GM23338 (cell line): ENCODE measurements around the gene FGF4.

Experiments
- CREB1 ChIP-seq: fragments of 250-450 bp; sonication (Bioruptor Pico); IDR thresholded peaks from 2 replicates; pipeline ENCODE4 v1.5.0; 2020; ENCODE audit warnings: low read depth, mild to moderate bottlenecking, moderate library complexity
- CTCF ChIP-seq, 2 experiments: fragments of 200-600 bp in 1 of 2; sonication (generic) in 1 of 2; conservative IDR thresholded peaks; 2 replicates each; pipeline versions ENCODE4 v1.5.1 to v1.6.1; 2016 to 2017; ENCODE audit warnings: antibody characterized with exemption in 2 of 2, low read depth in 2 of 2, mild to moderate bottlenecking in 2 of 2, moderate library complexity in 1 of 2
- ETS1 ChIP-seq: IDR thresholded peaks from 2 replicates; pipeline ENCODE4 v1.6.1; 2016; ENCODE audit warnings: antibody characterized with exemption
- EZH2 ChIP-seq: fragments of 200-600 bp; sonication (generic); IDR thresholded peaks from one replicate; pipeline ENCODE4 v1.8.0; 2017; ENCODE audit warnings: antibody characterized with exemption, mild to moderate bottlenecking, low read depth; ENCODE audit not compliant: unreplicated experiment
- EZH2phosphoT487 ChIP-seq: fragments of 200-600 bp; sonication (generic); IDR thresholded peaks from one replicate; pipeline ENCODE4 v1.8.1; 2018; ENCODE audit warnings: antibody characterized with exemption; ENCODE audit not compliant: unreplicated experiment
- JUNB ChIP-seq: IDR thresholded peaks from one replicate; pipeline ENCODE4 v1.6.1; 2016; ENCODE audit warnings: antibody characterized with exemption; ENCODE audit not compliant: unreplicated experiment
- NANOG ChIP-seq: IDR thresholded peaks from 2 replicates; pipeline ENCODE4 v1.6.1; 2016; ENCODE audit warnings: antibody characterized with exemption, borderline replicate concordance
- POLR2AphosphoS5 ChIP-seq: IDR thresholded peaks from 2 replicates; pipeline ENCODE4 v1.6.1; 2016; ENCODE audit warnings: antibody characterized with exemption, low read depth
- REST ChIP-seq: IDR thresholded peaks from one replicate; pipeline ENCODE4 v1.6.1; 2018; ENCODE audit warnings: antibody characterized with exemption; ENCODE audit not compliant: unreplicated experiment
- STAT1 ChIP-seq: IDR thresholded peaks from one replicate; pipeline ENCODE4 v1.6.1; 2016; ENCODE audit warnings: antibody characterized with exemption; ENCODE audit not compliant: unreplicated experiment
- ZNF331 ChIP-seq: fragments of 250-450 bp; sonication (Bioruptor Pico); IDR thresholded peaks from 2 replicates; pipeline ENCODE4 v1.5.0; 2020; ENCODE audit warnings: low read depth, mild to moderate bottlenecking, moderate library complexity
- TF ChIP-seq, protein P1 (sequence below): fragments of 250-450 bp; sonication (Bioruptor Pico); IDR thresholded peaks from 2 replicates; pipeline ENCODE4 v1.5.0; 2020; ENCODE audit warnings: mild to moderate bottlenecking, moderate library complexity

GRCh38 chr11:69752890-69753289 is 22.3 kb downstream of the FGF4 start:
- TF ChIP-seq EZH2phosphoT487 (no peak), CTCF (conservative IDR thresholded peaks at IDR 0.05; ENCODE audit: low read depth in 2 of 2) (no peak), POLR2AphosphoS5 (no peak), EZH2 (no peak), REST (no peak), CREB1 (CRISPR knock-in tag) (no peak), JUNB (no peak), STAT1 (no peak), ZNF331 (CRISPR knock-in tag) (no peak), NANOG (no peak), ETS1 (no peak)
- TF ChIP-seq, protein P1, sequence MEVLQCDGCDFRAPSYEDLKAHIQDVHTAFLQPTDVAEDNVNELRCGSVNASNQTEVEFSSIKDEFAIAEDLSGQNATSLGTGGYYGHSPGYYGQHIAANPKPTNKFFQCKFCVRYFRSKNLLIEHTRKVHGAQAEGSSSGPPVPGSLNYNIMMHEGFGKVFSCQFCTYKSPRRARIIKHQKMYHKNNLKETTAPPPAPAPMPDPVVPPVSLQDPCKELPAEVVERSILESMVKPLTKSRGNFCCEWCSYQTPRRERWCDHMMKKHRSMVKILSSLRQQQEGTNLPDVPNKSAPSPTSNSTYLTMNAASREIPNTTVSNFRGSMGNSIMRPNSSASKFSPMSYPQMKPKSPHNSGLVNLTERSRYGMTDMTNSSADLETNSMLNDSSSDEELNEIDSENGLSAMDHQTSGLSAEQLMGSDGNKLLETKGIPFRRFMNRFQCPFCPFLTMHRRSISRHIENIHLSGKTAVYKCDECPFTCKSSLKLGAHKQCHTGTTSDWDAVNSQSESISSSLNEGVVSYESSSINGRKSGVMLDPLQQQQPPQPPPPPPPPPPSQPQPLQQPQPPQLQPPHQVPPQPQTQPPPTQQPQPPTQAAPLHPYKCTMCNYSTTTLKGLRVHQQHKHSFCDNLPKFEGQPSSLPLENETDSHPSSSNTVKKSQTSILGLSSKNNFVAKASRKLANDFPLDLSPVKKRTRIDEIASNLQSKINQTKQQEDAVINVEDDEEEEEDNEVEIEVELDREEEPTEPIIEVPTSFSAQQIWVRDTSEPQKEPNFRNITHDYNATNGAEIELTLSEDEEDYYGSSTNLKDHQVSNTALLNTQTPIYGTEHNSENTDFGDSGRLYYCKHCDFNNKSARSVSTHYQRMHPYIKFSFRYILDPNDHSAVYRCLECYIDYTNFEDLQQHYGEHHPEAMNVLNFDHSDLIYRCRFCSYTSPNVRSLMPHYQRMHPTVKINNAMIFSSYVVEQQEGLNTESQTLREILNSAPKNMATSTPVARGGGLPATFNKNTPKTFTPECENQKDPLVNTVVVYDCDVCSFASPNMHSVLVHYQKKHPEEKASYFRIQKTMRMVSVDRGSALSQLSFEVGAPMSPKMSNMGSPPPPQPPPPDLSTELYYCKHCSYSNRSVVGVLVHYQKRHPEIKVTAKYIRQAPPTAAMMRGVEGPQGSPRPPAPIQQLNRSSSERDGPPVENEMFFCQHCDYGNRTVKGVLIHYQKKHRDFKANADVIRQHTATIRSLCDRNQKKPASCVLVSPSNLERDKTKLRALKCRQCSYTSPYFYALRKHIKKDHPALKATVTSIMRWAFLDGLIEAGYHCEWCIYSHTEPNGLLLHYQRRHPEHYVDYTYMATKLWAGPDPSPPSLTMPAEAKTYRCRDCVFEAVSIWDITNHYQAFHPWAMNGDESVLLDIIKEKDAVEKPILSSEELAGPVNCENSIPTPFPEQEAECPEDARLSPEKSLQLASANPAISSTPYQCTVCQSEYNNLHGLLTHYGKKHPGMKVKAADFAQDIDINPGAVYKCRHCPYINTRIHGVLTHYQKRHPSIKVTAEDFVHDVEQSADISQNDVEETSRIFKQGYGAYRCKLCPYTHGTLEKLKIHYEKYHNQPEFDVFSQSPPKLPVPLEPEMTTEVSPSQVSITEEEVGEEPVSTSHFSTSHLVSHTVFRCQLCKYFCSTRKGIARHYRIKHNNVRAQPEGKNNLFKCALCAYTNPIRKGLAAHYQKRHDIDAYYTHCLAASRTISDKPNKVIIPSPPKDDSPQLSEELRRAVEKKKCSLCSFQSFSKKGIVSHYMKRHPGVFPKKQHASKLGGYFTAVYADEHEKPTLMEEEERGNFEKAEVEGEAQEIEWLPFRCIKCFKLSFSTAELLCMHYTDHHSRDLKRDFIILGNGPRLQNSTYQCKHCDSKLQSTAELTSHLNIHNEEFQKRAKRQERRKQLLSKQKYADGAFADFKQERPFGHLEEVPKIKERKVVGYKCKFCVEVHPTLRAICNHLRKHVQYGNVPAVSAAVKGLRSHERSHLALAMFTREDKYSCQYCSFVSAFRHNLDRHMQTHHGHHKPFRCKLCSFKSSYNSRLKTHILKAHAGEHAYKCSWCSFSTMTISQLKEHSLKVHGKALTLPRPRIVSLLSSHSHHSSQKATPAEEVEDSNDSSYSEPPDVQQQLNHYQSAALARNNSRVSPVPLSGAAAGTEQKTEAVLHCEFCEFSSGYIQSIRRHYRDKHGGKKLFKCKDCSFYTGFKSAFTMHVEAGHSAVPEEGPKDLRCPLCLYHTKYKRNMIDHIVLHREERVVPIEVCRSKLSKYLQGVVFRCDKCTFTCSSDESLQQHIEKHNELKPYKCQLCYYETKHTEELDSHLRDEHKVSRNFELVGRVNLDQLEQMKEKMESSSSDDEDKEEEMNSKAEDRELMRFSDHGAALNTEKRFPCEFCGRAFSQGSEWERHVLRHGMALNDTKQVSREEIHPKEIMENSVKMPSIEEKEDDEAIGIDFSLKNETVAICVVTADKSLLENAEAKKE (CRISPR knock-in tag): no peak
